Measurements from ENCODE around the gene FAM24B.

DNA sequence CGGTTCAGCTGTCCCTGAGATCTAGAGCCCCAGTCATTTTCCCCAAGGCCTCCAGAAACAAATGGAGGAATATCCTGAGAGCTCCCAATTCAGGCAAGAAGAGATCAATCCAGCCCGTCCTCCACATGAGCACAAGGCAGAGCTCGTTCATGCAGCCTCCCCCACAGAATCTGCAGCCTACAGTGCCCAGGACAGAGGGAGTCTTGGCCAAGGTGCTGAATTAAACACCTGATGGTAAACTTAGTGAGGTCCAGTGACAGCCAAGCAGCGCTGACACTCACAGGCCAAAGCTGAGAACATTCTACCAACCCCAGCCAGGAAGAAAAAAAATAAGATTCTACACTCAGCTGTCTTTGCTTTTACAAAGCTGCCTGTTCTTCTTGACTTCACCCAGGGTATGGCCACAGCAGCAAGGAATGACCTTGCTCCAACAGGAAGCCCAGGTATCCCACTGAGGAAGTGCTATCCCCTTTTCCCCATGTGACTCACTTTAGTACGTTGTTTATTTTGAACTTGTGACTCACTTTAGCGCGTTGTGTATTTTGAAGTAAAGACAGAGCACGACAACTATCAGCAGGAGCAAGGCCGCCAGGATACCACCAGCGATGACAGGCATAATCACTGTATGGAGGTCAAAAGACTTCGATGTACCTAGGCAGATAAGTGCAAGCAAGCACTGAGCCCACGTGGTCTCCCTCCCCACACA is 29.3 kb downstream of the FAM24B start:
- TF ChIP-seq, protein P1, sequence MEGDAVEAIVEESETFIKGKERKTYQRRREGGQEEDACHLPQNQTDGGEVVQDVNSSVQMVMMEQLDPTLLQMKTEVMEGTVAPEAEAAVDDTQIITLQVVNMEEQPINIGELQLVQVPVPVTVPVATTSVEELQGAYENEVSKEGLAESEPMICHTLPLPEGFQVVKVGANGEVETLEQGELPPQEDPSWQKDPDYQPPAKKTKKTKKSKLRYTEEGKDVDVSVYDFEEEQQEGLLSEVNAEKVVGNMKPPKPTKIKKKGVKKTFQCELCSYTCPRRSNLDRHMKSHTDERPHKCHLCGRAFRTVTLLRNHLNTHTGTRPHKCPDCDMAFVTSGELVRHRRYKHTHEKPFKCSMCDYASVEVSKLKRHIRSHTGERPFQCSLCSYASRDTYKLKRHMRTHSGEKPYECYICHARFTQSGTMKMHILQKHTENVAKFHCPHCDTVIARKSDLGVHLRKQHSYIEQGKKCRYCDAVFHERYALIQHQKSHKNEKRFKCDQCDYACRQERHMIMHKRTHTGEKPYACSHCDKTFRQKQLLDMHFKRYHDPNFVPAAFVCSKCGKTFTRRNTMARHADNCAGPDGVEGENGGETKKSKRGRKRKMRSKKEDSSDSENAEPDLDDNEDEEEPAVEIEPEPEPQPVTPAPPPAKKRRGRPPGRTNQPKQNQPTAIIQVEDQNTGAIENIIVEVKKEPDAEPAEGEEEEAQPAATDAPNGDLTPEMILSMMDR (conservative IDR thresholded peaks at IDR 0.05; ENCODE audit: low read depth in 2 of 2) = no peak
- TF ChIP-seq EZH2 (IDR thresholded peaks at IDR 0.05; ENCODE audit: low read depth, unreplicated experiment) = no peak
- TF ChIP-seq, protein P2, sequence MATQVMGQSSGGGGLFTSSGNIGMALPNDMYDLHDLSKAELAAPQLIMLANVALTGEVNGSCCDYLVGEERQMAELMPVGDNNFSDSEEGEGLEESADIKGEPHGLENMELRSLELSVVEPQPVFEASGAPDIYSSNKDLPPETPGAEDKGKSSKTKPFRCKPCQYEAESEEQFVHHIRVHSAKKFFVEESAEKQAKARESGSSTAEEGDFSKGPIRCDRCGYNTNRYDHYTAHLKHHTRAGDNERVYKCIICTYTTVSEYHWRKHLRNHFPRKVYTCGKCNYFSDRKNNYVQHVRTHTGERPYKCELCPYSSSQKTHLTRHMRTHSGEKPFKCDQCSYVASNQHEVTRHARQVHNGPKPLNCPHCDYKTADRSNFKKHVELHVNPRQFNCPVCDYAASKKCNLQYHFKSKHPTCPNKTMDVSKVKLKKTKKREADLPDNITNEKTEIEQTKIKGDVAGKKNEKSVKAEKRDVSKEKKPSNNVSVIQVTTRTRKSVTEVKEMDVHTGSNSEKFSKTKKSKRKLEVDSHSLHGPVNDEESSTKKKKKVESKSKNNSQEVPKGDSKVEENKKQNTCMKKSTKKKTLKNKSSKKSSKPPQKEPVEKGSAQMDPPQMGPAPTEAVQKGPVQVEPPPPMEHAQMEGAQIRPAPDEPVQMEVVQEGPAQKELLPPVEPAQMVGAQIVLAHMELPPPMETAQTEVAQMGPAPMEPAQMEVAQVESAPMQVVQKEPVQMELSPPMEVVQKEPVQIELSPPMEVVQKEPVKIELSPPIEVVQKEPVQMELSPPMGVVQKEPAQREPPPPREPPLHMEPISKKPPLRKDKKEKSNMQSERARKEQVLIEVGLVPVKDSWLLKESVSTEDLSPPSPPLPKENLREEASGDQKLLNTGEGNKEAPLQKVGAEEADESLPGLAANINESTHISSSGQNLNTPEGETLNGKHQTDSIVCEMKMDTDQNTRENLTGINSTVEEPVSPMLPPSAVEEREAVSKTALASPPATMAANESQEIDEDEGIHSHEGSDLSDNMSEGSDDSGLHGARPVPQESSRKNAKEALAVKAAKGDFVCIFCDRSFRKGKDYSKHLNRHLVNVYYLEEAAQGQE (IDR thresholded peaks at IDR 0.05; ENCODE audit: unreplicated experiment) = no peak
- TF ChIP-seq POLR2AphosphoS5 (IDR thresholded peaks at IDR 0.05; ENCODE audit: low read depth) = no peak
- no peak for TF ChIP-seq EZH2phosphoT487 (IDR thresholded peaks at IDR 0.05; ENCODE audit: unreplicated experiment)
- TF ChIP-seq, protein P3, sequence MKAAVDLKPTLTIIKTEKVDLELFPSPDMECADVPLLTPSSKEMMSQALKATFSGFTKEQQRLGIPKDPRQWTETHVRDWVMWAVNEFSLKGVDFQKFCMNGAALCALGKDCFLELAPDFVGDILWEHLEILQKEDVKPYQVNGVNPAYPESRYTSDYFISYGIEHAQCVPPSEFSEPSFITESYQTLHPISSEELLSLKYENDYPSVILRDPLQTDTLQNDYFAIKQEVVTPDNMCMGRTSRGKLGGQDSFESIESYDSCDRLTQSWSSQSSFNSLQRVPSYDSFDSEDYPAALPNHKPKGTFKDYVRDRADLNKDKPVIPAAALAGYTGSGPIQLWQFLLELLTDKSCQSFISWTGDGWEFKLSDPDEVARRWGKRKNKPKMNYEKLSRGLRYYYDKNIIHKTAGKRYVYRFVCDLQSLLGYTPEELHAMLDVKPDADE (IDR thresholded peaks at IDR 0.05) = no peak
- TF ChIP-seq ZNF331 (CRISPR knock-in tag; IDR thresholded peaks at IDR 0.05; ENCODE audit: low read depth) = no peak
- no peak for TF ChIP-seq JUNB (IDR thresholded peaks at IDR 0.05; ENCODE audit: unreplicated experiment)

Data from GM23338 (cell line).